ENCODE results near the gene HLA-DPA1.

- TF ChIP-seq CTCF (IDR thresholded peaks at IDR 0.05; ENCODE audit: borderline replicate concordance, extremely low read depth, low read length, poor library complexity, severe bottlenecking) (no peak), EZH2 (IDR thresholded peaks at IDR 0.05; ENCODE audit: borderline replicate concordance, low read depth, low read length, severe bottlenecking) (no peak)
Measured at GRCh38 chr6:33093855-33094254, 20.4 kb upstream of the HLA-DPA1 start.

All from DND-41 (cell line).